Measurements from ENCODE around the gene BAHCC1. TPM values are rescaled to one million over a fixed set of nuclear protein-coding genes. Genes with fewer than 3 reads are reported as not detected.

BAHCC1 gene
- total RNA-seq, 1 donor from 2014 or later, result 3.4 TPM

GRCh38 chr17:81514739-81515529, 119.7 kb downstream of the BAHCC1 start:
- Histone ChIP-seq H3K4me1 (peaks cover 34% of the 10 kb centered on the region), H3K27me3 (peaks cover 59% of the 10 kb centered on the region), H3K79me2 (ENCODE audit: low read depth) (peaks cover 37% of the 10 kb centered on the region), H2AFZ (replicated peaks) (no peak overlapping the region), H3K9me3 (ENCODE audit: low read depth) (no peaks in the 10 kb centered on the region), H4K20me1 (ENCODE audit: low read depth) (peaks cover 69% of the 10 kb centered on the region), H3K9ac (no peak overlapping the region), H3K4me2 (peak overlapping the region; percentile 99), H3K36me3 (no peaks in the 10 kb centered on the region), H3K4me3 (peak overlapping the region; percentile 98), H3K27ac (no peak overlapping the region), H3F3A (ENCODE audit: low read depth) (peaks cover 74% of the 10 kb centered on the region)
- Mint-ChIP-seq H3K36me3 (peaks cover 22% of the 10 kb centered on the region), H3K4me3 (peak overlapping the region; percentile 84), H3K27me3 (ENCODE audit: insufficient read depth, low read depth) (peaks cover 27% of the 10 kb centered on the region), H3K9me3 (peaks cover 7% of the 10 kb centered on the region), H3K27ac (peak overlapping the region; percentile 12), H3K4me1 (peaks cover 44% of the 10 kb centered on the region)
- peak; percentile 89 for DNase-seq (ENCODE audit: low spot score)
- TF ChIP-seq EZH2phosphoT487 (IDR thresholded peaks at IDR 0.05) (no peak), CTCF (IDR thresholded peaks at IDR 0.05) (no peak), EZH2 (IDR thresholded peaks at IDR 0.05) (no peak)

GRCh38 chr17:81515530-81516041, 120.3 kb downstream of the BAHCC1 start:
- no peak overlapping the region for H2AFZ ChIP-seq (replicated peaks)
- H3K4me1 ChIP-seq, result peaks cover 29% of the 10 kb centered on the region
- H3K36me3 Mint-ChIP-seq, result peaks cover 15% of the 10 kb centered on the region
- H3K4me3 ChIP-seq, result peak overlapping the region; percentile 98
- H3K79me2 ChIP-seq (ENCODE audit: low read depth), result peaks cover 31% of the 10 kb centered on the region
- H4K20me1 ChIP-seq (ENCODE audit: low read depth), result peaks cover 69% of the 10 kb centered on the region
- H3K27ac ChIP-seq, result no peak overlapping the region
- peak overlapping the region; percentile 84 for H3K4me3 Mint-ChIP-seq
- H3K9me3 Mint-ChIP-seq, result peaks cover 3% of the 10 kb centered on the region
- peaks cover 65% of the 10 kb centered on the region for H3K27me3 ChIP-seq
- H3K9me3 ChIP-seq (ENCODE audit: low read depth), result no peaks in the 10 kb centered on the region
- no peak for DNase-seq (ENCODE audit: low spot score)
- peaks cover 25% of the 10 kb centered on the region for H3K27me3 Mint-ChIP-seq (ENCODE audit: insufficient read depth, low read depth)
- no peak overlapping the region for H3K9ac ChIP-seq
- peaks cover 41% of the 10 kb centered on the region for H3K4me1 Mint-ChIP-seq
- peak overlapping the region; percentile 12 for H3K27ac Mint-ChIP-seq
- H3F3A ChIP-seq (ENCODE audit: low read depth), result peaks cover 68% of the 10 kb centered on the region
- no peaks in the 10 kb centered on the region for H3K36me3 ChIP-seq
- TF ChIP-seq EZH2 (IDR thresholded peaks at IDR 0.05) (no peak), CTCF (IDR thresholded peaks at IDR 0.05) (no peak), EZH2phosphoT487 (IDR thresholded peaks at IDR 0.05) (no peak)
- H3K4me2 ChIP-seq, result peak overlapping the region; percentile 99

Small RNA genes within 50 kb of the gene (microRNA-seq; reads per million reads assigned to microRNA genes)
- not detected for gene MIR3186
- not detected for gene MIR4740

Small RNA genes within 50 kb of the gene (small RNA-seq; reads per million reads assigned to genes)
- not detected for gene MIR3186
- not detected for gene MIR4740

Other genes with a start within 250 kb of the BAHCC1 start
- gene PVALEF, start 229.9 kb upstream of the BAHCC1 start, total RNA-seq (ENCODE audit: low replicate concordance), result not detected in 2 replicates
- 0.32 and 4.4 TPM in 2 replicates for gene AATK, start 229.2 kb upstream of the BAHCC1 start, total RNA-seq (ENCODE audit: low replicate concordance)
- gene CEP131, start 172.5 kb upstream of the BAHCC1 start, total RNA-seq (ENCODE audit: low replicate concordance), result 7.7 and 40.9 TPM in 2 replicates
- gene TEPSIN, start 156.4 kb upstream of the BAHCC1 start, total RNA-seq (ENCODE audit: low replicate concordance), result 20.6 and 28.0 TPM in 2 replicates
- 29.8 and 34.7 TPM in 2 replicates for gene NDUFAF8, start 156.1 kb upstream of the BAHCC1 start, total RNA-seq (ENCODE audit: low replicate concordance)
- 8.3 and 31.4 TPM in 2 replicates for gene SLC38A10, start 100.2 kb upstream of the BAHCC1 start, total RNA-seq (ENCODE audit: low replicate concordance)
- 1,228 and 2,405 TPM in 2 replicates for gene ACTG1, start 117.3 kb downstream of the BAHCC1 start, total RNA-seq (ENCODE audit: low replicate concordance)
- gene FSCN2, start 132.9 kb downstream of the BAHCC1 start, total RNA-seq (ENCODE audit: low replicate concordance), result 0.28 TPM in 1 of 2 replicates, not detected in the other
- 9.7 and 36.5 TPM in 2 replicates for gene FAAP100, start 156.9 kb downstream of the BAHCC1 start, total RNA-seq (ENCODE audit: low replicate concordance)
- gene NPLOC4, start 241.7 kb downstream of the BAHCC1 start, total RNA-seq (ENCODE audit: low replicate concordance), result 44.1 and 58.7 TPM in 2 replicates
- gene TSPAN10, start 241.7 kb downstream of the BAHCC1 start, total RNA-seq (ENCODE audit: low replicate concordance), result 0.93 and 2.2 TPM in 2 replicates

All from neural progenitor cell (in vitro differentiated cells).